ENCODE measurements around the gene IL1B. TPM values are rescaled to one million over a fixed set of nuclear protein-coding genes. Genes with fewer than 3 reads are reported as not detected.

IL1B gene
- total RNA-seq, 1 experiment from 2014 or later, result 5.4 TPM

DNA sequence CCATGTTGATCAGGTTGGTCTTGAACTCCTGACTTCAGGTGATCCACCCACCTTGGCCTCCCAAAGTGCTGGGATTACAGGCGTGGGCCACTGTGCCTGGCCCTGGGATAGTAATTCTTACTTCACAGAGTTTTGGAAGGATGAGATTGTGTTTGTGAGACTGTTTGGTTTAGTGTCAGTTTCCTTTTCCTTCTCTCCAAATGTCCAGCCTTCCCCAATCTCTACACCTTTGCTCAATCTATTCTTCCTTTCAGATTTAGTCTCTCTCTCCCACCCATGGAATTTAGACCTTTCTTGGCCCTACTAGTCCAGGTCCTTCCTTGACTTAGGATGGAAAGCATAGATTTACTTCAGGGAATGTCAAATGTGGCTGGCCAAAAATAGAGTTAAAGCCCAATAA, 40.1 kb downstream of the IL1B start:
- H3K27ac Mint-ChIP-seq (ENCODE audit: low read depth, unreplicated experiment), result no peak overlapping the region
- H3K27me3 Mint-ChIP-seq (ENCODE audit: insufficient read depth, unreplicated experiment), result no peaks in the 10 kb centered on the region

DNA sequence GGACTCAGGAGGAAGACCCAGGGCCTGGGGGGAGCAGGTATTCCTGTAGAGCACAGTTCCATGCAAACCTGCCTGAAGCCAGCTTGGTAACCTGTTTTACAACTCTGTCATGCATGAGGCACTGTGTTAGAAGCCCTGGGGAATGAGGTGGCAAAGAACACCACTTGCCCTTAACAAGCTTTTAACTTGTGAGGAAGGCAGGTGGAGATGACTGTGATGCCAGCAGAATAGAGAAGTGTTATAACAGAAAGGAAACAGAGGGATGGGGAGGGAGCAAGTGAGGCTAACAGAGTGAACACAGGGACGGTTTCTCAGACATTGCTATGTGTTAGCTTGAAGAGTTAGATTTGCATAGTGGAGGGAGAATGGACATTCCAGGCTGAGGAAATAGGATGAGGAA, 40.8 kb downstream of the IL1B start:
- Mint-ChIP-seq H3K4me3 (ENCODE audit: unreplicated experiment) (no peak overlapping the region), H3K27me3 (ENCODE audit: insufficient read depth, unreplicated experiment) (no peaks in the 10 kb centered on the region), H3K27ac (ENCODE audit: low read depth, unreplicated experiment) (peak overlapping the region; percentile 98), H3K9me3 (ENCODE audit: unreplicated experiment) (peaks cover 31% of the 10 kb centered on the region), H3K4me1 (ENCODE audit: insufficient read depth, unreplicated experiment) (peaks cover 36% of the 10 kb centered on the region), H3K36me3 (ENCODE audit: insufficient read depth, unreplicated experiment) (no peaks in the 10 kb centered on the region)
- CTCF ChIA-PET, result interaction anchor here (0.6 to 1.7 kb wide), 9 partner anchors 10 to 173 kb away, joined by 3 to 5 read pairs (median 3); no protein-coding TSS in a partner anchor
- no peak for TF ChIP-seq CTCF (IDR thresholded peaks at IDR 0.05; ENCODE audit: unreplicated experiment)
- POLR2A ChIA-PET, result interaction anchor here (0.8 to 6.3 kb wide), 8 partner anchors 9 to 85 kb away, joined by 4 to 131 read pairs (median 15); partner anchors contain the start of gene IL1A
- DNase-seq (ENCODE audit: unreplicated experiment), result no peak
- intact Hi-C loops (cut with micrococcal nuclease), result no loop called here
- no TSS peak for BruUV-seq (replicated peaks)

More for the DNA sequence above, 40.1 kb downstream of the IL1B start:
- TF ChIP-seq CTCF (IDR thresholded peaks at IDR 0.05; ENCODE audit: unreplicated experiment), result no peak
- peaks cover 32% of the 10 kb centered on the region for H3K4me1 Mint-ChIP-seq (ENCODE audit: insufficient read depth, unreplicated experiment)
- DNase-seq (ENCODE audit: unreplicated experiment), result no peak
- no TSS peak for BruUV-seq (replicated peaks)
- H3K9me3 Mint-ChIP-seq (ENCODE audit: unreplicated experiment), result peaks cover 31% of the 10 kb centered on the region
- H3K4me3 Mint-ChIP-seq (ENCODE audit: unreplicated experiment), result no peak overlapping the region
- CTCF ChIA-PET, result interaction anchor here (0.6 to 0.9 kb wide), 3 partner anchors 13 to 174 kb away, joined by 3 to 4 read pairs (median 3); no protein-coding TSS in a partner anchor
- POLR2A ChIA-PET, result interaction anchor here (3.9 to 6.3 kb wide), 3 partner anchors 8 to 16 kb away, joined by 32 to 131 read pairs (median 87); partner anchors contain the start of gene IL1A
- H3K36me3 Mint-ChIP-seq (ENCODE audit: insufficient read depth, unreplicated experiment), result no peaks in the 10 kb centered on the region
- intact Hi-C loops (cut with micrococcal nuclease), result no loop called here

DNA sequence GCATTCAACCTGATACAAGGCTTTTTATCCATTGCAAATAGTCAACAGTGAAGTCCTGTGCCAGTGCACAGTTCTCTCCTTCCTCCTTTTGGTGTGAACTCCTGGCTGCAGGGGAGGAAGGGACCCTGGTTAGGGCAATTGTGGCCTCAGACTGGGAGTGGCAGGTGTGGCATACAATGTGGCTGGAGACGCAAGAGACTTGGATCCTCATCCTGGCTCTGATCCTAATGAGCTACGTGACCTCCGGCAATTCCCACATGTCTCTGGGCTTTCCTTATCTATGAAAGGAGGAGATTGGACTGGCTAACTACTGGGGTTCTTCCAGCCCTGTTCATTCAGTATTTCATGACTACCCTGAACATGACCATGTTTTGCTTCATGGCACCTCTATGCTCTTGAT, 41.7 kb downstream of the IL1B start:
- peak; percentile 57 for DNase-seq (ENCODE audit: unreplicated experiment)
- peaks cover 39% of the 10 kb centered on the region for H3K4me1 Mint-ChIP-seq (ENCODE audit: insufficient read depth, unreplicated experiment)
- intact Hi-C loops (cut with micrococcal nuclease), result no loop called here
- ChIA-PET CTCF (interaction anchor here (0.5 to 1.7 kb wide), 8 partner anchors 10 to 673 kb away, joined by 3 to 5 read pairs (median 3); no protein-coding TSS in a partner anchor), POLR2A (interaction anchor here (0.7 to 6.3 kb wide), 15 partner anchors 10 to 150 kb away, joined by 3 to 131 read pairs (median 6); partner anchors contain the start of genes IL1A, IL1B and SLC20A1)
- H3K27me3 Mint-ChIP-seq (ENCODE audit: insufficient read depth, unreplicated experiment), result no peaks in the 10 kb centered on the region
- H3K27ac Mint-ChIP-seq (ENCODE audit: low read depth, unreplicated experiment), result peak overlapping the region; percentile 98
- H3K36me3 Mint-ChIP-seq (ENCODE audit: insufficient read depth, unreplicated experiment), result no peaks in the 10 kb centered on the region
- H3K9me3 Mint-ChIP-seq (ENCODE audit: unreplicated experiment), result peaks cover 24% of the 10 kb centered on the region
- no peak for TF ChIP-seq CTCF (IDR thresholded peaks at IDR 0.05; ENCODE audit: unreplicated experiment)
- no TSS peak for BruUV-seq (replicated peaks)
- no peak overlapping the region for H3K4me3 Mint-ChIP-seq (ENCODE audit: unreplicated experiment)

DNA sequence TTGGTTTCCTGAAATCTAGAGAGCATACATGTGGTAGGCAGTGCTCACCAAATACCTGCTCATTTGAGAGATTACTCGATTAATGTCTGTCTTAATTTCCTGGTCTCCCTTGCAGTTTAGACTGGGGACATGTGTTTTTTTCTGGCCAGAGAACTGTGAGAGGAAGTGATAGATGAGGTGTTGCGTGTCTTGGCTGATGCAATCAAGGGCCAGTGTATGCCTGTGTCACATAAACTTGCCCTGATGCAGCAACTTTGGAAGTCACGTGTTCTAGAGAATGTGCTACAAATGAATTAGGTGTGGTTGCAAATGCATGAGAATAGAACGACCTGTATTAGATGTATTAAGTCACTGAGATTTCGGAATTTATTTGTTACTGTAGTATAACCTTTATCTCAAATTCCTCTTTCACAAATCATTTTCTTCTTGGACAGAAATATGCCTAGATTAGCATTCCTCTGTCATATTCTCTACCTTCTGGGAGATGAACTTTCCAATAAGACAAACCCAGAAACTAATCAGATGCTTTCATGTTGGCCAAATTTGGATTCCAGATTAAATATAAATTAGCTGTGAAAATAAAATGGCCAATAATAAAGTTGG, 42.3 kb downstream of the IL1B start:
- H3K9me3 Mint-ChIP-seq (ENCODE audit: unreplicated experiment), result peaks cover 24% of the 10 kb centered on the region

More for the DNA sequence above, 42.3 kb downstream of the IL1B start:
- no peak for TF ChIP-seq CTCF (IDR thresholded peaks at IDR 0.05; ENCODE audit: unreplicated experiment)
- peak overlapping the region; percentile 98 for H3K27ac Mint-ChIP-seq (ENCODE audit: low read depth, unreplicated experiment)
- POLR2A ChIA-PET, result interaction anchor here (0.7 to 6.3 kb wide), 20 partner anchors 10 to 149 kb away, joined by 3 to 131 read pairs (median 6); partner anchors contain the start of genes IL1A, IL1B and SLC20A1
- DNase-seq (ENCODE audit: unreplicated experiment), result peak; percentile 97
- H3K4me1 Mint-ChIP-seq (ENCODE audit: insufficient read depth, unreplicated experiment), result peaks cover 39% of the 10 kb centered on the region
- no peaks in the 10 kb centered on the region for H3K27me3 Mint-ChIP-seq (ENCODE audit: insufficient read depth, unreplicated experiment)
- BruUV-seq (replicated peaks), result no TSS peak
- peak overlapping the region; percentile 47 for H3K4me3 Mint-ChIP-seq (ENCODE audit: unreplicated experiment)
- H3K36me3 Mint-ChIP-seq (ENCODE audit: insufficient read depth, unreplicated experiment), result no peaks in the 10 kb centered on the region
- intact Hi-C loops (cut with micrococcal nuclease), result no loop called here
- CTCF ChIA-PET, result interaction anchor here (0.6 to 1.7 kb wide), 7 partner anchors 9 to 147 kb away, joined by 3 to 5 read pairs (median 3); partner anchors contain the start of gene CKAP2L
